H1 (cell line): ENCODE measurements around the gene SH2D4B. TPM values are rescaled to one million over a fixed set of nuclear protein-coding genes. Genes with fewer than 3 reads are reported as not detected.

ENCODE experiments used
- CTCF ChIA-PET: fragments of 300-600 bp; sonication (Branson Sonifier 250); formaldehyde crosslinking; loops from one replicate; lab custom pipeline; 2021; ENCODE audit not compliant: partially characterized antibody; lab: Charles Lee
- POLR2A ChIA-PET: fragments of 300-600 bp; sonication (Branson Sonifier 250); formaldehyde crosslinking; loops from one replicate; lab custom pipeline; 2021; ENCODE audit warnings: inconsistent platforms; ENCODE audit not compliant: partially characterized antibody; lab: Charles Lee
- DNase-seq, 2 experiments: peaks; one replicate each; pipeline versions ENCODE4 v3.0.0 to v3.0.0-alpha.2; 2010 to 2022; ENCODE audit warnings: low spot score in 2 of 2, low read depth in 1 of 2, mixed read lengths in 1 of 2
- FAIRE-seq: peaks from 2 replicates; lab custom pipeline; 2011; peaks lifted over from hg19 to GRCh38; lab: Jason Lieb, UNC
- H2AFZ ChIP-seq: 2 replicates; pipeline ENCODE4 v1.8.1; 2012; ENCODE audit warnings: low read length, inconsistent platforms
- H2AK5ac ChIP-seq: 2 replicates; pipeline ENCODE4 v1.6.1; 2013; ENCODE audit warnings: low read depth, low read length
- H2BK120ac ChIP-seq: replicated peaks from 2 replicates; pipeline ENCODE3; 2013; ENCODE audit warnings: low read depth, low read length, inconsistent platforms
- H2BK12ac ChIP-seq: 2 replicates; pipeline ENCODE4 v1.6.1; 2013; ENCODE audit warnings: low read depth, low read length
- H2BK15ac ChIP-seq: 2 replicates; pipeline ENCODE4 v1.6.1; 2013; ENCODE audit warnings: low read length
- H2BK20ac ChIP-seq: 2 replicates; pipeline ENCODE4 v1.6.1; 2013; ENCODE audit warnings: low read length
- H2BK5ac ChIP-seq: 2 replicates; pipeline ENCODE4 v1.6.1; 2013; ENCODE audit warnings: low read depth, low read length
- H3K14ac ChIP-seq: 2 replicates; pipeline ENCODE4 v1.6.1; 2013; ENCODE audit warnings: inconsistent platforms; ENCODE audit not compliant: insufficient read length
- H3K18ac ChIP-seq: 2 replicates; pipeline ENCODE4 v1.6.1; 2013; ENCODE audit warnings: low read length; ENCODE audit errors: extremely low read depth
- H3K23ac ChIP-seq: 2 replicates; pipeline ENCODE4 v1.6.1; 2013; ENCODE audit warnings: inconsistent platforms; ENCODE audit not compliant: insufficient read length
- H3K23me2 ChIP-seq: 2 replicates; pipeline ENCODE4 v1.6.1; 2013; ENCODE audit warnings: low read depth, low read length
- H3K27ac ChIP-seq: 2 replicates; pipeline ENCODE4 v1.6.1; 2011; ENCODE audit warnings: low read depth, low read length, inconsistent platforms
- H3K27me3 ChIP-seq, 4 experiments: replicated peaks in 1 of 4; 1 replicate in 1 of 4; 2 replicates in 3 of 4; pipeline versions ENCODE4 v1.6.1 to v1.8.1; 2011 to 2013; ENCODE audit warnings: low read length in 3 of 4, mild to moderate bottlenecking in 3 of 4, inconsistent platforms in 2 of 4, mixed read lengths in 2 of 4, moderate library complexity in 1 of 4; ENCODE audit not compliant: control insufficient read depth in 3 of 4, insufficient read depth in 3 of 4; ENCODE audit errors: extremely low read depth in 1 of 4
- H3K36me3 ChIP-seq, 4 experiments: 2 replicates each; pipeline versions ENCODE4 v1.6.1 to v1.8.1; 2011 to 2013; ENCODE audit warnings: mild to moderate bottlenecking in 4 of 4, low read length in 3 of 4, moderate library complexity in 2 of 4, control low read depth in 1 of 4, inconsistent platforms in 1 of 4; ENCODE audit not compliant: insufficient read depth in 4 of 4, control insufficient read depth in 2 of 4
- H3K4ac ChIP-seq: replicated peaks from 2 replicates; pipeline ENCODE3; 2013; ENCODE audit warnings: low read length, low read depth, mixed read lengths, inconsistent platforms; ENCODE audit not compliant: insufficient read length
- H3K4me1 ChIP-seq, 4 experiments: replicated peaks in 1 of 4; 1 replicate in 1 of 4; 2 replicates in 3 of 4; pipeline versions ENCODE4 v1.6.1 to v1.8.1; 2011 to 2013; ENCODE audit warnings: low read length in 3 of 4, inconsistent platforms in 2 of 4, mixed read lengths in 1 of 4; ENCODE audit not compliant: insufficient read depth in 4 of 4, control insufficient read depth in 3 of 4
- H3K4me2 ChIP-seq, 2 experiments: 2 replicates each; pipeline versions ENCODE4 v1.6.1 to v1.8.1; 2011 to 2013; ENCODE audit warnings: low read depth in 2 of 2, low read length in 2 of 2, control low read depth in 1 of 2, inconsistent platforms in 1 of 2, mild to moderate bottlenecking in 1 of 2; ENCODE audit not compliant: insufficient read depth in 1 of 2
- H3K4me3 ChIP-seq, 4 experiments: fragments of 200-600, 300-600 bp in 1 of 4; sonication (generic), shearing (Covaris generic), sonication (Bioruptor Twin) in 1 of 4; 2 replicates each; pipeline versions ENCODE4 v1.5.1 to v1.8.1; 2011 to 2016; ENCODE audit warnings: low read length in 4 of 4, low read depth in 3 of 4, control low read depth in 2 of 4, inconsistent platforms in 2 of 4, mild to moderate bottlenecking in 2 of 4, mixed read lengths in 1 of 4, moderate library complexity in 1 of 4; ENCODE audit not compliant: insufficient read depth in 2 of 4; ENCODE audit errors: extremely low read depth in 1 of 4
- H3K56ac ChIP-seq: replicated peaks from 2 replicates; pipeline ENCODE3; 2013; ENCODE audit warnings: low read depth, mild to moderate bottlenecking, mixed read lengths, low read length, inconsistent platforms; ENCODE audit not compliant: insufficient read length
- H3K79me1 ChIP-seq: 2 replicates; pipeline ENCODE4 v1.6.1; 2013; ENCODE audit warnings: low read depth, low read length, control low read depth
- H3K79me2 ChIP-seq, 2 experiments: 2 replicates each; pipeline versions ENCODE4 v1.6.1 to v1.8.1; 2012 to 2013; ENCODE audit warnings: low read length in 2 of 2, mild to moderate bottlenecking in 2 of 2, inconsistent platforms in 1 of 2; ENCODE audit not compliant: insufficient read depth in 2 of 2, control insufficient read depth in 1 of 2
- H3K9ac ChIP-seq, 4 experiments: replicated peaks in 1 of 4; 1 replicate in 1 of 4; 2 replicates in 3 of 4; pipeline versions ENCODE4 v1.6.1 to v1.8.1; 2011 to 2013; ENCODE audit warnings: low read depth in 3 of 4, low read length in 3 of 4, control low read depth in 2 of 4, mild to moderate bottlenecking in 2 of 4, moderate library complexity in 2 of 4, inconsistent platforms in 1 of 4; ENCODE audit errors: extremely low read depth in 1 of 4
- H3K9me3 ChIP-seq, 2 experiments: 2 replicates each; pipeline versions ENCODE4 v1.6.1 to v1.8.1; 2012 to 2013; ENCODE audit warnings: mild to moderate bottlenecking in 2 of 2, moderate library complexity in 2 of 2, control low read depth in 1 of 2, inconsistent platforms in 1 of 2, low read depth in 1 of 2, low read length in 1 of 2, mixed read lengths in 1 of 2; ENCODE audit not compliant: insufficient read depth in 2 of 2
- H4K20me1 ChIP-seq, 2 experiments: replicated peaks in 1 of 2; 2 replicates each; pipeline versions ENCODE3 to v1.8.1; 2011 to 2013; ENCODE audit warnings: inconsistent platforms in 2 of 2, low read length in 2 of 2, mild to moderate bottlenecking in 1 of 2; ENCODE audit not compliant: insufficient read depth in 2 of 2, control insufficient read depth in 1 of 2
- H4K5ac ChIP-seq: 2 replicates; pipeline ENCODE4 v1.6.1; 2013; ENCODE audit warnings: low read length, low read depth, mixed read lengths, inconsistent platforms; ENCODE audit not compliant: insufficient read length
- H4K8ac ChIP-seq: 2 replicates; pipeline ENCODE4 v1.8.0; 2013; ENCODE audit warnings: mild to moderate bottlenecking, moderate library complexity, low read length, inconsistent platforms; ENCODE audit not compliant: insufficient read depth; ENCODE audit errors: extremely low read depth
- H4K91ac ChIP-seq: replicated peaks from 2 replicates; pipeline ENCODE3; 2013; ENCODE audit warnings: low read length, mixed read lengths, inconsistent platforms; ENCODE audit not compliant: insufficient read length
- ASH2L ChIP-seq: fragments of 200-600, 300-600 bp; sonication (generic); IDR thresholded peaks from one replicate; pipeline ENCODE4 v1.7.1; 2017; ENCODE audit warnings: low read length
- BCL11A ChIP-seq, 2 experiments: IDR thresholded peaks; one replicate each; pipeline ENCODE4 v1.6.1; 2011; ENCODE audit warnings: low read depth in 2 of 2, low read length in 2 of 2, mild to moderate bottlenecking in 2 of 2
- WGBS, 2 experiments: shearing (Covaris generic) in 1 of 2; methylation state at CpG; one replicate each; pipeline versions ENCODE4 v1.1.6 to v1.1.7; 2013 to 2015; ENCODE audit warnings: low lambda C conversion rate in 2 of 2, mixed read lengths in 2 of 2, inconsistent platforms in 1 of 2, low coverage in 1 of 2, missing lambda C conversion rate in 1 of 2; ENCODE audit not compliant: insufficient replicate concordance in 2 of 2, insufficient coverage in 1 of 2, insufficient read length in 1 of 2; ENCODE audit errors: extremely low coverage in 1 of 2, missing lambda C conversion rate in 1 of 2; 5-methylcytosine and 5-hydroxymethylcytosine counted together
- polyA plus RNA-seq, 7 experiments: library from polyadenylated mRNA; depleted of rRNA in 3 of 7; stranded (reverse) in 5 of 7; unstranded in 2 of 7; fragments of >200 nt in 5 of 7; fragments of 200-250 nt in 2 of 7; gene quantifications; 1 replicate in 5 of 7; 2 replicates in 1 of 7; 4 replicates in 1 of 7; pipeline versions ENCODE4 v1.2.1 to v1.2.3, GENCODE V29; 2011 to 2013; ENCODE audit warnings: missing spikeins in 2 of 7, mixed read lengths in 2 of 7
- total RNA-seq: library from RNA; stranded (reverse); fragmentation: NEBNext Ultra II Directional; extraction: Animal tissue kit (Norgen Biotek cat#: 25700); gene quantifications from 2 replicates; pipeline ENCODE4 v1.2.1, GENCODE V29; 2021

The SH2D4B gene
- total and polyA plus RNA-seq, 2 of the 8 experiments (the other 6 are each of a cell fraction or from before 2014, with no cell fraction given): 0.06 to 0.13 TPM

- peak in 1 of 2 experiments; percentile 37 for DNase-seq
- no peak overlapping the region for H3K4me2 ChIP-seq
- POLR2A ChIA-PET: no interaction called here
- no peaks in the 10 kb centered on the region for H3K23me2 ChIP-seq
- no peaks in the 10 kb centered on the region for H3K36me3 ChIP-seq
- H4K91ac ChIP-seq: no peak overlapping the region
- no peaks in the 10 kb centered on the region for H3K27me3 ChIP-seq
- no peak overlapping the region for H4K8ac ChIP-seq
- no peaks in the 10 kb centered on the region for H3K9me3 ChIP-seq
- H3K27ac ChIP-seq: no peak overlapping the region
- H3K14ac ChIP-seq: no peak overlapping the region
- CTCF ChIA-PET: interaction anchor here (0.6 to 2.4 kb wide), 3 partner anchors 41 to 859 kb away, joined by 3 to 8 read pairs (median 3); no protein-coding TSS in a partner anchor
- H2BK20ac ChIP-seq: no peak overlapping the region
- no peak overlapping the region for H2BK5ac ChIP-seq
- H3K23ac ChIP-seq: no peak overlapping the region
- peak overlapping the region; percentile 62; the same call in 1 of the 2 replicates for H2AFZ ChIP-seq
- WGBS, 2 experiments: 61% methylated on average over 5 of the region's 5 CpGs; no CpG with 5 or more reads in 1 of the 2 experiments
- H2AK5ac ChIP-seq: no peak overlapping the region
- no peak overlapping the region for H3K56ac ChIP-seq
- no peak overlapping the region; the same call in 1 of the 2 replicates for H3K18ac ChIP-seq
- H4K20me1 ChIP-seq: no peaks in the 10 kb centered on the region
- TF ChIP-seq ASH2L (no peak), BCL11A (IDR thresholded peaks at IDR 0.05; ENCODE audit: low read depth in 2 of 2, low read length in 2 of 2) (no peak)
- TF ChIP-seq, all 59 proteins: peak for 0
- H3K4me1 ChIP-seq: peaks cover 0 to 8% (median 3%) of the 10 kb centered on the region in 4 experiments; a peak in 5 of 7 replicates
- H3K9ac ChIP-seq: no peak overlapping the region
- no peak overlapping the region for H3K4ac ChIP-seq
- no peak overlapping the region; the same call in 1 of the 2 replicates for H2BK12ac ChIP-seq
- H2BK120ac ChIP-seq: no peak overlapping the region
- no peak overlapping the region for H4K5ac ChIP-seq
- peak; percentile 7 for FAIRE-seq
- no peak overlapping the region for H2BK15ac ChIP-seq
- H3K4me3 ChIP-seq: no peak overlapping the region
- H3K79me1 ChIP-seq: no peaks in the 10 kb centered on the region; the same call in 1 of the 2 replicates
- no peaks in the 10 kb centered on the region for H3K79me2 ChIP-seq
Measured at GRCh38 chr10:80555415-80555814, 17.7 kb downstream of the SH2D4B start.
